Endodermal cell (in vitro differentiated cells): ENCODE measurements around the gene OR51A4. TPM values are rescaled to one million over a fixed set of nuclear protein-coding genes. Genes with fewer than 3 reads are reported as not detected.

Experiments
- DNase-seq: peaks from one replicate; pipeline ENCODE4 v3.0.0-alpha.2; 2017
- H3K27ac ChIP-seq: 2 replicates; pipeline ENCODE4 v1.5.1; 2013; ENCODE audit warnings: mild to moderate bottlenecking, low read depth, low read length, moderate library complexity
- H3K27me3 ChIP-seq: 2 replicates; pipeline ENCODE4 v1.6.1; 2013; ENCODE audit warnings: mild to moderate bottlenecking, low read length, moderate library complexity; ENCODE audit not compliant: insufficient read depth, control insufficient read depth, poor library complexity, severe bottlenecking
- H3K36me3 ChIP-seq: 2 replicates; pipeline ENCODE4 v1.7.0; 2013; ENCODE audit warnings: mild to moderate bottlenecking, low read length, moderate library complexity; ENCODE audit not compliant: control insufficient read depth, insufficient read depth
- H3K4me1 ChIP-seq: one replicate; pipeline ENCODE4 v1.7.0; 2013; ENCODE audit warnings: low read length; ENCODE audit not compliant: control insufficient read depth, insufficient read depth
- H3K4me3 ChIP-seq: 2 replicates; pipeline ENCODE4 v1.5.1; 2013; ENCODE audit warnings: mild to moderate bottlenecking, low read length, moderate library complexity
- H3K9ac ChIP-seq: 2 replicates; pipeline ENCODE4 v1.6.1; 2013; ENCODE audit warnings: mild to moderate bottlenecking, low read length, moderate library complexity; ENCODE audit not compliant: poor library complexity, severe bottlenecking; ENCODE audit errors: extremely low read depth
- H3K9me3 ChIP-seq: 2 replicates; pipeline ENCODE4 v1.6.1; 2013; ENCODE audit warnings: mild to moderate bottlenecking, low read length, moderate library complexity; ENCODE audit not compliant: control insufficient read depth
- H3K27ac Mint-ChIP-seq: 2 replicates; pipeline ENCODE4 v1.8.0; 2020; ENCODE audit warnings: mixed read lengths
- H3K27me3 Mint-ChIP-seq: 2 replicates; pipeline ENCODE4 v1.8.0; 2021; ENCODE audit warnings: mild to moderate bottlenecking, mixed read lengths; ENCODE audit not compliant: insufficient read depth
- H3K36me3 Mint-ChIP-seq: 2 replicates; pipeline ENCODE4 v1.8.0; 2020; ENCODE audit warnings: low read depth, mixed read lengths
- H3K4me1 Mint-ChIP-seq: 2 replicates; pipeline ENCODE4 v1.8.0; 2020; ENCODE audit warnings: mixed read lengths
- H3K4me3 Mint-ChIP-seq: 2 replicates; pipeline ENCODE4 v1.8.0; 2020; ENCODE audit warnings: mild to moderate bottlenecking, moderate library complexity, mixed read lengths
- H3K9me3 Mint-ChIP-seq: 2 replicates; pipeline ENCODE4 v1.8.0; 2020; ENCODE audit warnings: mild to moderate bottlenecking, mixed read lengths
- CTCF ChIP-seq: fragments of 200-600 bp; sonication (generic); conservative IDR thresholded peaks from 2 replicates; pipeline ENCODE4 v1.5.0; 2021; ENCODE audit warnings: antibody characterized with exemption, mild to moderate bottlenecking
- total RNA-seq, 2 donors: library from RNA; stranded (reverse); fragmentation: NEBNext Ultra II Directional in 1 of 2; extraction: Animal tissue kit (Norgen Biotek cat#: 25700) in 1 of 2; gene quantifications; 2 replicates in 1 of 2; 3 replicates in 1 of 2; pipeline ENCODE4 v1.2.1, GENCODE V29; 2021

Gene OR51A4
- total RNA-seq, 2 donors from 2014 or later, result not detected

GRCh38 chr11:4916581-4916980, 30.8 kb downstream of the OR51A4 start:
- H3K36me3 ChIP-seq, result no peaks in the 10 kb centered on the region
- no peak overlapping the region for H3K9ac ChIP-seq
- Mint-ChIP-seq H3K27ac (peak overlapping the region; percentile 19), H3K4me3 (no peak overlapping the region), H3K27me3 (no peaks in the 10 kb centered on the region), H3K4me1 (no peaks in the 10 kb centered on the region), H3K36me3 (no peaks in the 10 kb centered on the region), H3K9me3 (no peaks in the 10 kb centered on the region)
- H3K4me1 ChIP-seq, result no peaks in the 10 kb centered on the region
- H3K27ac ChIP-seq, result no peak overlapping the region
- H3K27me3 ChIP-seq, result no peaks in the 10 kb centered on the region
- no peaks in the 10 kb centered on the region for H3K9me3 ChIP-seq
- DNase-seq, result no peak
- H3K4me3 ChIP-seq, result no peak overlapping the region
- no peak for TF ChIP-seq CTCF

- Histone ChIP-seq H3K27ac (no peak within 1 kb of the TSS), H3K4me3 (no peak within 1 kb of the TSS), H3K36me3 (no peaks in the 10 kb centered on the region), H3K9me3 (peaks cover 3% of the 10 kb centered on the region), H3K9ac (no peak within 1 kb of the TSS), H3K4me1 (no peaks in the 10 kb centered on the region), H3K27me3 (peaks cover 9% of the 10 kb centered on the region)
- peaks cover 18% of the 10 kb centered on the region for H3K27me3 Mint-ChIP-seq
- H3K27ac Mint-ChIP-seq, result no peak within 1 kb of the TSS
- H3K9me3 Mint-ChIP-seq, result no peaks in the 10 kb centered on the region
- no peak for TF ChIP-seq CTCF
- H3K36me3 Mint-ChIP-seq, result no peaks in the 10 kb centered on the region
- H3K4me3 Mint-ChIP-seq, result no peak within 1 kb of the TSS
- peaks cover 17% of the 10 kb centered on the region for H3K4me1 Mint-ChIP-seq
- DNase-seq, result no peak
Measured at GRCh38 chr11:4903484-4903883, 43.9 kb downstream of the OR51A4 start, which contains the start of gene OR51A7. TSS of gene OR51A7 (plus strand) at chr11:4903783. CDS start at chr11:4907370, 3,587 bp downstream.

Other genes with a start within 250 kb of the OR51A4 start
- gene OR51E2, start 249.8 kb downstream of the OR51A4 start, total RNA-seq, result not detected
- not detected for gene MMP26, start 242.8 kb downstream of the OR51A4 start, total RNA-seq
- not detected for gene OR51F1, start 177.7 kb downstream of the OR51A4 start, total RNA-seq
- gene OR52R1, start 143.2 kb downstream of the OR51A4 start, total RNA-seq, result not detected
- gene OR51F2, start 126.3 kb downstream of the OR51A4 start, total RNA-seq, result not detected
- not detected for gene OR51S1, start 98.4 kb downstream of the OR51A4 start, total RNA-seq
- gene OR51T1, start 65.7 kb downstream of the OR51A4 start, total RNA-seq, result not detected
- not detected for gene OR51A7, start 43.8 kb downstream of the OR51A4 start, total RNA-seq
- not detected for gene OR51G2, start 28.3 kb downstream of the OR51A4 start, total RNA-seq
- gene OR51G1, start 23.3 kb downstream of the OR51A4 start, total RNA-seq, result not detected
- gene OR51A2, start 8.1 kb upstream of the OR51A4 start, total RNA-seq, result not detected
- gene OR51L1, start 47.2 kb upstream of the OR51A4 start, total RNA-seq, result not detected
- not detected for gene OR52J3, start 98.9 kb upstream of the OR51A4 start, total RNA-seq
- gene OR52E2, start 112.0 kb upstream of the OR51A4 start, total RNA-seq, result not detected
- not detected for gene OR52E1, start 122.0 kb upstream of the OR51A4 start, total RNA-seq
- gene OR52A5, start 190.8 kb upstream of the OR51A4 start, total RNA-seq, result under 1 TPM; 0.13 to 0.15 TPM
- gene OR52A1, start 207.2 kb upstream of the OR51A4 start, total RNA-seq, result 10 to 100 TPM in 1 of 2 donors, 1 to 10 TPM in 1; 2.5 to 14.3 TPM